Measurements from ENCODE around the gene PLCB2.

Gene PLCB2

DNA sequence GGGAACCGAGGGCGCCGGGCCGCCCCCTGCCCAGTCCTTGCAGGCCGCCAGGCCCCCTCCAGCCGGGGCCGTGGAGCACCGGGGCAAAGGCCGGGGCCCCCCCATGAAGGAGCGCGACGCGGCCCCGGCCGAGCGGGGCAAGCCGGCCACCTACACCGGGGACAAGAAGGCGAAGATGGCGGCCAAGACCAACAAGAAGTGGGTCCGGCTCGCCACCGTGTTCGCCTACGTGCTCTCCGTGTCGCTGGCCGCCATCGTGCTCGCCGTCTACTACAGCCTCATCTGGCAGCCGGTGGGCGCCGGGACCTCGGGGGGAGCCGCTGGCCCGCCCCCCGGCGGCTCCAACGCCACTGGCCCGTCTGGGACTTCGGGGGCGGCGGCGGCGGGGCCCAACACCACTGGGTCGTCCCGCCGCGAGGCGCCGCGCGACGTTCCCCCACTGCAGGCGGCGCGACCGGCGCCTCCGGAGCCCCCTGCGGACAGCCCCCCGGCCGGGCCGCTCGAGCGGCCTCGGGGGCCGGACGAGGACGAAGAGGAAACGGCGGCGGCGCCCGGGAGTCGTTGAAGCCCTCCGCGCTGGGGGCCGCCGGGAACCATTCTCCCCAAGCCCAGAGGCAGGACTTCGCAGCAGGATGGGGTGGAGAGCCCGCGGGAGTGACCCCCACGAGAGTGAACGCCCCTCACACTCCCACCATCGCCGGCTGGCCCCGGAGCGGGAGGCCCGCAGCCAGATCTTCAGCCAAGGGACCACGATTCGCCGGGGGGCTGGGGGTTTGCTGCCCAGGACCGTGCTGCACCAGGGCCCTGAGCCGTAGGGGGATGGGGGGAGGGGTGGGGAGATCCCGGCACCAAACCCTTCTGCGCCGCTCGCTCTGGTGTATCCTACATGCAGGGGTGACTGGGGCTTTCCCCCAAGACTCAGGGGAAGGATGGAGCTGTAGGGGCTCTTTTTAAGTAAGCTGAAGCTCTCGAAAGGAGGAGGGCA, 16.5 kb upstream of the PLCB2 start:
- DNase-seq, result peak in 1 of 2 donors; percentile 19

DNA sequence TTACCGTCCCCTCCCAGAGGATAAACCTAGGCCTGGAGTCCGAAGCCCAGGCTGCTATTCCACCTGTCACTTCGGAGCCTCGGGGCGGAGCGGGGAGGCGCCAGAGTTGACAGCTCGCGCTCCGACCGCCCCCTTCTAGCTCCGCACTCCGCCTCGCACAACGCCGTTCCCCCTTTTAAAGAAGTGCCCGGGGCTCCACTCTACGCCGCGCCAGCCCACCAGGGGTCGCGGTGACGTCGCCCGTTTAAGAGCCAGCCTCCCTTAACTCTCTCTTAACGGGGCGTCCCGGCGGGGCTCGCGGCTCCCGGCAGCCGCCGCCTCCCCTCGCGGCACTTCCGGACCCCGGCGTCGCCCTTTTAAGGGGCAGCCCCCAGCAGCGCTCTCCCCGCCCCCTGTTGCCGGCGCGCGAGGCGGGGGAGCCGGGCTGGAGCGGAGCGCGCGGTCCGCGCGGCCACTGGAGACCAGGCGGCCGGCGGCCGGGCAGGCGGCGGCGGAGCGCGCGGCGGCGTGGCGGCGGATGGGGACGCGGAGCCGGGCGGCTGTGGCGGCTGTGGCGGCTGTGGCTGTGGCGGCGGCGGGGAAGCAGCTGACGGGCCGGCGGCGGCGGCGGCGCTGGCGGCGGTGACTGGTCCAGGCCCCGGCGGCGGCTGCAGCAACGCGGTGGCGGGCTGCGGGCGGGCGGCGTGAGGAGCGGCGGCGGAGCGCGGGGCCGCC, 15.7 kb upstream of the PLCB2 start, which contains the start of gene INAFM2:
TSS of gene INAFM2 (plus strand) at position 454 of the 714 bp plus-strand sequence. CDS start 364 bp downstream, outside the sequence.
- DNase-seq, result peak; percentile 92 to 93

DNA sequence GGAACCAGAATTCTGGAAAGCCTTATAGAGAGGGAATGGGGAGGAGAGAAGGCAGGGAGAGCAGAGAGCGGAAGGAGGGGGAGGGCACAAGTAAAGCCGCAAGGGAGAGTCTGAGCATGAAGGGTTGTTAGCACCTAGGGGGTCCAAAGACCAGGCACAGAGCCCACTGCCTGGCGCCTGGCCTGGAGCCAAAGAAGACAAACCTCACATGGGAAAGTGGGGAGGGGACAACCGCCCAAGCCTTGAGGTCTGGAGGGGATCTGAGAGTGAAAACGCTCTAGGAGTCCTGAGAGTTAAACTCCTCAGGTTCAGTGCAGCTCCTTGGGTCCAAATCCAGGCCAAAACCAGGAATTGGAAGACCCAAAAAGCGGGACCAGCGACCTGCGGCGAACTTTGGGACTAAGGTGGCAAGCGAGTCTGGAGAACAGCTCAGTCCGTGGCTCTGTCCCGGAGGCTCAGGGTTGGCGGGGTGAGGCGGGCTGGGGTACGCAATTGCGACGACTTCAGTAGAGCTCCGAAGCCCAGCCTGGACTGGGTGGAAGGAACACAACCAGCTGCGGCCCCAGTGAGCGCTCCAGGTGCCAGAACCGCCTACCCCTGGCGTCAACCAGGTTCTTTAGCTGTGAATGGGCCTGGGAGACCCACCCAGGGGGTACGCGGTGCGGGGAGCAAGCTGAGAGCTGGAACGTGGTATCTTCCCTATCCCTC, 14.9 kb upstream of the PLCB2 start:
- no peak for DNase-seq

DNA sequence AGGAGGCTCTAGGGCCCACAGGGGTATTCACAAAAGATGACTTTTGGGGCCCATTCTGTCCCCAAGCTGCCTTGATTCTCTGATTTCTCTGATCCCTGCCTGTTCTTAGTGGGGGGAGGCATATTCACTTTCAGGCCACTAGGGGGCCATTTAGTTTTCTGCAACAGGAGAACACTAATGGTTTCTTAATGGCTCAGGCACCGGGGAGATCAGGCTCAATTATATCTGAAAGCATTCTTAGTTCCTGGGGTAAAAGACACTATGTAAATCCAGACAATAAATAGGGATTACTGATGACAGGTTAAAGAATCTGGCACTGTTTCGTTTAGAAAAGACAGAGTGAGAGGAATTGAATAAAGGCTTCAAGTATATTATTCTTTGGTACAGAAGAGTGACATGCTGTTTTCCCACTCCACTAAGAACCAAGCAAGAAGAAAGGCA, 13.2 kb upstream of the PLCB2 start:
- peak; percentile 71 to 82 for DNase-seq

DNA sequence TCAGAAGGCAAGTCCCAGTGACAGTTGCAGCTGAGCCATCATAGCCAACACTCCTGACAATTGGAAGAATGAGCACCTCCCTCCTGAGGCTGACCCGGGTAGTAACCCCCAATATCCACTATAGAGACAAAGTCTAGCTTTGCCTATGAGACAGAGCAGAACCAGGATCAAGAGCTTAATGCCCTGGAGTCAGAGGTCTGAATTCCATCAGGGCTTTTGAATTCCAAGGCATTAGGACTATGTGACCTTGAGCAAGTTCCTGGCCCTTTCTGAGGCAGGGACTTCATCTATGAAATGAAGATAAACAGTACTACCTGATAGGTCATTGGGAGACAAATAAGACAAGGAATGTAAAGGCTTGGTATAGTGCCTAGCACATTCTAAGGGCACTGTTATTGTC, 12.7 kb upstream of the PLCB2 start:
- DNase-seq, result no peak

DNA sequence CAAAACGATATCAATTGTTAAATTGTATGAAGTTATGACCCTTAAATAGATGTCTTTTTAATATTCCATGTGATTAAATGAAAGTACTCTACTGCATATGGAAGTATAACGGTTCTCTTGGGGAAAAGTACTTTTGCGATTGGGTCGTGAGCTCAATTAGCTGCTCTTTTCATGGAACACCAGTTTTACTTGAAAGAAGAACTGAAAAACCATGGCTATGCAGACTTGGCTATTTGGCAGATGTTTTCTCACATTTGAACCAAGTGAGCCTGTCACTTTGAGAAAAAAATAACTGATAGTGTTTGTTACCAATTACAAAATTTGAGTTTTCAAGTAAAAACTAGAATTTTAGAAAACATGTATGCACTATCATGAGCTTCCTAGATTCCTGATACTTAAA, 9.8 kb upstream of the PLCB2 start:
- no peak for DNase-seq

DNA sequence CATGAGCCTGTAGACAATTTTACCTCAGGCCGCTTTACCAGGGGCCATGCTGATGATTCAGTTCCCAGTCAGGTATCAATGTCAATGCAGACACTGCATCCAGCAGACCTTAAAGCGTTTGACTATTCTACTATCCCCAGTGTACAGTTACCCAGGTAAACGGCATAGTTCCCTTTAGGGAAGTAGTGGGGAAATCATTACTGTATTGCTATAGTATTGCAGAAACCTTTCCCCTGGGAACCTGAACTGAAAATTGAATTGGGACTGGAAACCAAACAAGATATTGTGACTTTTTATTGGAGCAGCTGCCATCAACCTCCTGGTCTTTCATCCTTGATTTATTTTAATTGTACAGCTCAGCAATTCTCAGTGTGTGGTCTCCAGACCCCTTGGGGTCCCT, 9.2 kb upstream of the PLCB2 start:
- DNase-seq, result no peak

DNA sequence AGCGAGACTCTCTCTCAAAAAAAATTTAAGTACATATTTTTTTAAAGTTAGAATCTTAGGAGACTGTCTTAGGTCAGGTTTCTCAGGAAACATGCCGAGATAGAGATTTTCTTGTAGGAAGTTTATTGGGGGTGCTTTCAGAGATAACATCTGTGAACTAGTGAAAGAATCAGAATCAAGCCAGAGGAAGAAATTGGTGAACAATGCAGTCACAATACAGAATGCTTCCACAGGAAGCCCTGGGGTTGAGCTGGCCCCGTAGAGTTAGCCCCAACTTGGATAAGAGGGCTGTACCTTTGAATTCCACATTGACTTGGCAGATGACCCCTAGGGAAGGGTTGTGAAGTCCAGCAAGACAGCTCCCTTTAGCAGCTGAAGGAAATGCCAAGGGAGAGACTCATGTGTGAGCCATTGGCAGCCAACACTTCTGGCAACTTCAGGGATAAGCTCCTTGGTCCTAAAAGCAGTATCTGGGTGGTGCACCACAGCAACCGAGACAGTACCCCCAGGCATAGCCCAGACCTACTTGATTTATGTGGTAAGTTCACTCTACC, 7.1 kb upstream of the PLCB2 start:
- no peak for DNase-seq

DNA sequence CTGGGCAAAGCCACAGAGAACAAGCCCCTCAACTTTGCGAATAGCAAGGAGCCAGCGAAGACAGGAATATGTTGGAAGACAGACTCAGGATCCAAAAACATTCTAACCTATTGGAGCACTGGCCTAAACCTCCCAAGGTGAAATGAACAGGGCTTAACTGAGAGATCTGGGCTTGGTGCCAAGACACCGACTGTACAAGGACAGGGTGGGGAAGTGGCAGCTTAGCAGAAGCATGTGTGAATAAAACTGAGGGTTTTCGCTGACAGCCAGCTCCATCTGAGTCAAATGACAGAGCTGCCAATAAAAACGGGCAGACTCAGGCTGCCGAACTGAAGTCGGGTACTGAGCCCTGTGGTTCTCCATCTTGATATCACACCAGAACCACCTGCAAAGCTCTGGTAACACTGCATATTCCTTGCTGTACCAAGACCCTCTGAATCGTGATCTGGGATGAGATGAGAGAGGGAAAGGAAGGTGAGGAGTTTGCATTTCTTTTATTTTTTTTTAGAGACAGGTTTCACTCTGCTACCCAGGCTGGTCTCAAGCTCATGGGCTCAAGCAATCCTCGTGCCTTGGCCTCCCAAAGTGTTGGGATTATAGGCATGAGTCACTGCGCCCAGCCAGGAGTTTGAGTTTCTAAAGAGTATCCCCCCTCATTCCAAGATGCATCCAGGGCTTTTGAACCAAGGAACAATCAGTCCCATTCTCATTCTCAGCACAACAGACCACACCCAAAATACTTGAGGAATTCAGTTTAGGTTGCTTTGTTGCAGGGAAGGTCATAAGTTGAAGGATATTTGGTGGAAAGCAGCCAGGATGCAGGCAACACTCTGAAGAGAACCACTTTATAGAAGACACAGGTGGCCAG, 6.0 kb upstream of the PLCB2 start:
- peak; percentile 62 to 68 for DNase-seq

DNA sequence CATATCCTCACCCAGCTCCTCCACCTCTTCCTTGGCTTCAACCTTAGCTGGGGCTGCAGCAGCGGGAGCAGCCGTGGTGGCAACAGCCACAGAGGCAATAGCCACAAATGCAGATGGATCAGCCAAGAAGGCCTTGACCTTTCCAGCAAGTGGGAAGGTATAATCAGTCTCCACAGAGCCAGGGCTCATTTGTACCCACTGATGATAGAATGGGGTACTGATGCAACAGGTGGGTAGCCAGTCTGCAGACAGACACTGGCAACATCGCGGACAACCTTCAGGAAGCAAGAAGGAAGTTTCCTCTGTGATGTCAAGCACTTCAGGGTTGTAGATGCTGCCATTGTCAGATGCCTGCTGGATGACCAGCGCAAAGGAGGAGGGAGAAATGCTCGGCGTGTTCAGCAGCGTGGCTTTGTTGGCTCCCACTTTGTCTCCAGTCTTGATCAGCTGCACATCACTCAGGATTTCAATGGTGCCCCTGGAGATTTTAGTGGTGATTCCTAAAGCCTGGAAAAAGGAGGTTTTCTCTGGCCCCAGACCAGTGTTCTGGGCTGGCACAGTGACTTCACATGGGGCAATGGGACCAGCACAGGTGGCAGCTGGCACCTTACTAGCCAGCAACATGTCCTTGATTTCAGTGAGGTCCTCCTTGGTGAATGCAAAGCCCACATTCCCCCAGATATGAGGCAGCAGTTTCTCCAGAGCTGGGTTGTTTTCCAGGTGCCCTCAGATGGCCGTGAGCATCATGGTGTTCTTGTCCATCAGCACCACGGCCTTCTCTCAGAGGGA, 4.8 kb upstream of the PLCB2 start:
- no peak for DNase-seq

DNA sequence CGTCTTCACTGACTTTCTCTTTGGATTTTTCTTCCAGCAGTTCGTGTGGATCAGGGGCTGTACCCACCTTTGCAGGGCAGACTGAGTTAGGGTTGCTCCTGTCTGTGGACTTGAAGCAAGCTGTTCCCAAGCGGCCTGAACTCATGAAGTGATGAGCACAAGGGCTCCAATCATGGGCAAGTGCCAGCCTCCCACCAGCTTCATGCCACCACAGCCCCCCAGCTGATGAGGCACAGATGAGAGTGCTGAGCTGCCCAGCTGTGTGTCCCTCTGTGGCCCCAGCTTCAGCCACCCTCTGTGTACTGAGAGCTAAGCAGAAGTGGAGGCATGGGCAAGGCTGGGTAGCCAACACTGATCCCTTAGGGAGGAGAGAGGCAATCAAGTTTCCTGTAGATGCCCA, 3.3 kb upstream of the PLCB2 start:
- no peak for DNase-seq

DNA sequence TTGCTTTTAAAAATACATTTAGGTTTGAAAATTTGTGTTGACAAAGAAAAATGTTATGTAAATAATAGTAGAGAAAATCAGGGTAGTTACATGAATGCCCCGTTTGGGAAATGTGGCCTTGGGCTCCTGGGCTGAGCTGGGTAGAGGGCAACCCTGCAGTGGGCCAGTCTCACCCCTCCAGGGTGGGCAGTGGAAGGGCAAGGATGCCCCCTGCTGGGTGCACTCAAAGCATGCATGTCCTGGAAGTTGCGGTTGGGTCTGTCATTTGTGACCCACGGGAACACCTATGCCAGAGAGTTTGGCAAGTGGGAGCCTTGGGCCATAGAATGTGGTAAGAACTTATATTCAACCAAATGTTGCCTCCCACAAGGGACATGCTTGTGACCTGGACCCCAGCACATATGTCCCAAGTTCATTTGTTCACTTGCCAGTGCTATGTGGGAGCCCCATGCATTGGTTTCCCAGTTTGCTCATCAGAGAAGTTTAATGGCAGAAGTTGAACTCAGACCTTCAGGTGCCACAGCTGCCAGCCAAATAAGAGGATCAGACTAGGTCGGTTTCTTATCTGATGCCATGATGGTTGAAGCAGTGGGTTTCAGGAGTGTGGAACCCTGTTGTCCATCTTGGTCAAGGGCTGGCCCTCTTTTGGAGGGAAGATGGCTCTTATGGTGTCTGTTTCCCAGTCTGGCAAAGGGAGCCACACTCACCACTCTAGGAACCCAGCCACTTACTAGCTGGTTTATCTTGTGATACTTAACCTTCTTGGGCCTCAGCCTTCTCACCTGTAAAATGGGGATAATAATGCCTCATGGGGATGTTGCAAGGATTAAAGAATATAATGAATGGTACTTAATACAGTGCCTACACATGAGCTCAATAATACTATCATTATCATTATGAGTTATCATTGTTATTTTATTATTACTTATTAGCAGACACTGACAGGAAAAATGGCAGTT, 2.5 kb upstream of the PLCB2 start:
- peak; percentile 65 to 75 for DNase-seq

DNA sequence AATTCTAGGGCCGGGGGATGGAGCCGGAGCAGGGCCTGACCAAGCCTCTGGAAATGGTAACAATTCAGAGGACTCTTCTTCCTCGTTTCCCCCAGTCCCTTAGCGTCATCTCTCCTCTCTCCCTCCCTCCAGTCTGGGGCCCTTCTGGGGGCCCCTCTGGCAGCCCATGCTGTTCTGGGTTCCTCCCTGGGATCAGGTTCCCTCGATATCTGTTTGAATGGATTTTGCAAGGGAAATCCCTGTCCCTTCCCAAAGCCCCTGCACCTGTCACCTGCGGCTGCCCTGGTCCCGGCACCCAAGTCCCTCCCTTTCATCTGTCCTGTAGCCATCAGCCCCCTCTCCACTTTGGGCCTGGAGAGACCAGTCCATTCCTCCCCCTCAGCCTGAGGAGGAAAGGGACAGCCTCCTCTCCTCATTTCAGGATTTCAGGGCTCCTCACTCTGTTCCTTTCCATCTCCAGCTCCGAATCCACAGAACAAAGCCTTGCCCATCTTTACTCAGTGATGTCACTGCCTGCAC, 1.7 kb upstream of the PLCB2 start:
- no peak for DNase-seq

DNA sequence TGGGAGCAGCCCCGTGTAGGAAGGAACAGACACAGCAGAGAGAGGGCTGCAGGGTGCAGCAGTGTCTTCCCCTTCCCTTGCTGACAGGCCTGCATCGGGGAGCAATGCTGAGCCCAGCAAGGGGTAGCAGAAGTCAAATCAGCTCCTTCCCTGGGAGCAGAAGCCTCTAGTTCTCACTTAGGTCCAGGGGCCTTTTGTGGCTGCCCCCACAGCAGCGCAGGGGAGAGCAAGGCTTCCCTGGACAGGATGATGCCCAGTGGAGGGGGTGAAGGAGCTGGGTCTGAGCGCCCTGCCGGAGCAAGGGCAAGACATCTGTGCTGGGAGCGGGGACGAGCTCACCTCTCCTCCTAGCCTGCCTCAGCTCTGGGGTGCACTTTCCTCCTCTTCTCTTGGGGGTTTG, 827 bp downstream of the PLCB2 start:
- no peak for DNase-seq

DNA sequence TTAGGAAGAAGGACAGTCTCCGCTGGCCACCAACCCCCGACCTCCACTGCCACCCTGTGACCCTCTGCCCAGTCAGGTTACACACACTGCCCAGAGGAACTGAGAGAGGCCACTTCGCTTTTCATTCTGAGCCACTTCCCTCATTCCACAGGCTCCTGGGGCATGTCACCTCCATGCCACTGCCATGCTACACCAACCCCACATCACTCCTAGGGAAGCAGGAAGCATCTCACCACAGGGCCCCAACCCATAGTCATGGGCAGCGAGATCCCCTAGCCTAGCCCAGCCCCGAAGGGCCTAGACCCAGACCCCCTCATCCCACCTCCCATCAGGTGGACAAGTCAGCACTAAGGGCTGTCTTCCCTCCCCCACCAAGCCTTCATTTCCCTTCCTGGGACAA, 1.4 kb downstream of the PLCB2 start:
- DNase-seq, result peak in 1 of 2 donors; percentile 14

DNA sequence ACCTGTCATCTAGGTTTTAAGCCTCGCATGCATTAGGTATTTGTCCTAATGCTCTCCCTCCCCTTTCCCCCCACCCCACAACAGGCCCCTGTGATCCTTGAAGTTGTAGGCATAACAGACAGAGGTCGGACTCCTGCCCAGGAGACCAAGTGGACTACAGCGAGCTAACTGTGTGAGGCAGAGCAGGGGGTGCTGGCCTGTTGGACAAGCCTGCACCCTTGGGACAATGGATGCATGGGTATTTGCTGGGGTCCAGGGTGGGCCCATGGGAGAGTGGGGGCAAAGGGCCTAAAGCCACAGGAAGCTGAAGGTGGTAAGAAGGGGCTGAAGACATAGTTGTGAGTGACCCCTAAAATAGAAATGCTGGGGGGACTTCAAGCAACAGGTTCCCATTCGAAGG, 2.5 kb downstream of the PLCB2 start:
- DNase-seq, result no peak

DNA sequence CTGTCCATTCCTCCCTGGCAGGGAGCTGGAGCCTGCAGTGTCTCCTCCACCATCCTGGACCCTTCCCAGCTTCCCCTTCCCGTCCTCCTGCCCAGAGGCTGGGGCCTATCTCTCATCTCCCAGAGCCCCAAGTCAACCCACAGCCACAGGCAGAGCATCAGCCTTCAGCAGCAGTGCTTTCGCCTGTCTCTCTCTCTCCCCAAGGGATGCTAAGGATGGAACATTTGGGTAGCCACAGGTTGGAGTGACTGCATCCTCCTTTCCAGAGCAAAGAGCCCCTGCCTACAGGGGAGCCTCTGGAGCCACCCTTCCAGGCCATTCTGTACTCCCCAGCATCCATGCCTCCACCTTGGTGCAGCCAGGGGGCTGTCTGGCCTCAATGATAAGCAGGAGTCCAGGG, 4.2 kb downstream of the PLCB2 start:
- no peak for DNase-seq

DNA sequence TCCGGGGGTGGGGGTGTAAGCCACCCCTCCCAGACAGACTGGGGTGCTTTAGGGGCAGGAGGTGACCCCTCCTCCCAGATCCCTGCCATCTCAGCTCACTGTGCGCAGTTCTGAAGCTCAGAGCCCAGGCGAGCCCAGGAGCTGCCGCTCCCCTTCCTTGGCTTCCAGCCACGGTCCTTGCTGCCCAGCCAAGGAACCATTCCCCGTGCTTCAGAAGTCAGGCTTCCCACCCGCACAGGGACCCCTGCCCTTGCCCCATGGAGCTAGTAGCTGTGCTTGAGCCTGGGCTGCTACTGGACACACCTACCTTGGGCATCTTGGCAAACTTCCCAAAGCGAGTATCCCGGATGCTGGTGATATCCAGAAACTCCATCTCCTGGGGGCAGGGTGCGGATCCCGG, 4.8 kb downstream of the PLCB2 start:
- DNase-seq, result no peak

DNA sequence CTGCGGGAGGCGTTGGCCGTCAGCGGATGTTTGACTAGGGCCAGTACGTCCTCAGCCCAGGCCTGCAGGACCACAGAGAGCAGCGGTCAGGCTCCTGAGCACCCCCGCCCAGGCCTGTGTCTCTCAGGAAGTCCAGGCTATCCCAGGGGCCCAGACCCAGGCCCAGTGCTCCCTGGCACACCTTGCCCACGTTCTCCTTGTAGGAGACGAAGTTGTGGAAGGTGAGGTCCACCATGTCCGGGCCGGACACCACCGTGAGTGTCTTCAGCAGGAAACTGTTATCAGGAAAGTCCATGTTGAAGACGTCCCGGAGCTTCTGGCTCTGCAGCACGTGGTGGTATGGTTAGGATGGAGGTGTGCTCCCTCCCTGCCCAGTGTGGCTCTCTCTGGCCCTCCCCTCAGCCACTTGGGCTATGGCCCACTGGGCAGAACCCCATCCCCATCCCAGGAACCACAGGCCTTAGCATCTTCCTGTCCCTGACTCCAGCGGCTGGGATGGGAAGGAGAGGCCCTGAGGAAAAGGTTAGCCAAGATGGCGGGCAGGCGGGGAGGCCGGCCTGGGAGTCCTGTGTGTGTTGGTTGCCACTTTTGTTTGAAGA, 5.3 kb downstream of the PLCB2 start:
- DNase-seq, result no peak

All from CD4-positive, alpha-beta T cell treated with Interferon alpha-2 for 1 hour (primary cell).